Nephron progenitor cell (in vitro differentiated cells): ENCODE results near the gene TMEM220.

Experiments used
- DNase-seq: peaks from one replicate; pipeline ENCODE4 v3.0.0; 2021
- H3K27ac Mint-ChIP-seq: 2 replicates; pipeline ENCODE4 v1.8.0; 2021; ENCODE audit warnings: mild to moderate bottlenecking, moderate library complexity, mixed read lengths
- H3K27me3 Mint-ChIP-seq: 2 replicates; pipeline ENCODE4 v1.8.0; 2021; ENCODE audit warnings: mild to moderate bottlenecking, low read depth, mixed read lengths; ENCODE audit not compliant: poor library complexity
- H3K36me3 Mint-ChIP-seq: 2 replicates; pipeline ENCODE4 v1.8.0; 2021; ENCODE audit warnings: low read depth, mixed read lengths
- H3K4me1 Mint-ChIP-seq: 2 replicates; pipeline ENCODE4 v1.8.0; 2021; ENCODE audit warnings: mixed read lengths
- H3K4me3 Mint-ChIP-seq: 2 replicates; pipeline ENCODE4 v1.8.0; 2021; ENCODE audit warnings: mild to moderate bottlenecking, moderate library complexity, mixed read lengths
- H3K9me3 Mint-ChIP-seq: 2 replicates; pipeline ENCODE4 v1.8.0; 2021; ENCODE audit warnings: mild to moderate bottlenecking, moderate library complexity, mixed read lengths
- CTCF ChIP-seq: fragments of 200-600 bp; sonication (generic); IDR thresholded peaks from 2 replicates; pipeline ENCODE4 v1.5.0; 2021; ENCODE audit warnings: antibody characterized with exemption

TMEM220 gene

DNA sequence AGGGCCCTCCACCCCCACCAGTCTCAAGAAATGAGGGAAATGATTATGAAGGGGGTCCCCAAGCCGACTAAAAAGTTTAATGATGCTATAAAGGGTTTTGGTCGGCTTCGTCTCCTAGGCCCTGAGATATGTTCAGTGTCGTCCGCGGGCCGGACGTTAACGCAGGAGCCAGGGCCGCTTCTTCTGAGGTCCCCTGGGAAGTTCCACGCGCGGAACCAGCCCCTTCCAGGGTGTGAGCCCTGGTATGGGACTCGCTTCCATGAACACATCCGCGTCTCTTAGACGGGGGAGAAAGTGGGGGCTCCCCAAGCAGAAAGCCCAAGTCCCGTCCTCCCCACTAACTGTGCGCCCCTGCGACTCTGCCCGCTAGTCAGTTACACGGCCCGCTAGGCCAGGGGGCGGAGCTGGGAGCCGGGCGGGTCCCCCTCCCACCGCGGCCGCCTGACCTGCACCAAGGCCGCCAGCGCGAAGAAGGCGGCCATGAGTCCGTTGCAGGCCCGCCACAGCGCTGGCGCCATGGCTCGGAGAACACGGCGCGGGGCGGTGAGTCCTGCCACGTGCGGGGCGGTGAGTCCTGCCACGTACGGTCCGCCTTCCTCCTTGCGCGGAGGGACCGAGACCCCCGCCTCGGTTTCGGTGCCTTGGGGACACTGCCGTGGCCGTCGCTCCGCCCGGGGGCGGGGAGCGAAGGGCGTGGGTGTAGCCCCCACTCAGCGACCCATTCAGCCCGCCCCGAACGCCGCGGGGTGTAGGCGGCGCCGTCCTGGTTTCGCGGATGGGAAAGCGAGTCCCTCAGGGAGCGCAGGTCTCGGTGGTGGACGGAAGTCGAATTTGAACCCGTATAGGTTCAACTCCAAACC, at the start of gene TMEM220:
Gene TMEM220 (minus strand): TSS at position 690 of the 860 bp plus-strand sequence. CDS start 172 bp downstream, at position 518.
- H3K4me3 Mint-ChIP-seq: peak within 1 kb of the TSS; percentile 95
- H3K4me1 Mint-ChIP-seq: peaks cover 16% of the 10 kb centered on the region
- peak; percentile 82 for DNase-seq
- H3K27ac Mint-ChIP-seq: no peak within 1 kb of the TSS
- no peaks in the 10 kb centered on the region for H3K9me3 Mint-ChIP-seq
- H3K27me3 Mint-ChIP-seq: peaks cover 22% of the 10 kb centered on the region
- TF ChIP-seq CTCF: no peak
- H3K36me3 Mint-ChIP-seq: no peaks in the 10 kb centered on the region

- no peak overlapping the region for H3K4me3 Mint-ChIP-seq
- no peak for TF ChIP-seq CTCF
- DNase-seq: no peak
- peaks cover under 1% of the 10 kb centered on the region for H3K4me1 Mint-ChIP-seq
- H3K36me3 Mint-ChIP-seq: peaks cover 8% of the 10 kb centered on the region
- peaks cover 32% of the 10 kb centered on the region for H3K9me3 Mint-ChIP-seq
- no peak overlapping the region for H3K27ac Mint-ChIP-seq
- H3K27me3 Mint-ChIP-seq: peaks cover 3% of the 10 kb centered on the region
Observed at GRCh38 chr17:10779609-10780008, 49.8 kb upstream of the TMEM220 start.

DNA sequence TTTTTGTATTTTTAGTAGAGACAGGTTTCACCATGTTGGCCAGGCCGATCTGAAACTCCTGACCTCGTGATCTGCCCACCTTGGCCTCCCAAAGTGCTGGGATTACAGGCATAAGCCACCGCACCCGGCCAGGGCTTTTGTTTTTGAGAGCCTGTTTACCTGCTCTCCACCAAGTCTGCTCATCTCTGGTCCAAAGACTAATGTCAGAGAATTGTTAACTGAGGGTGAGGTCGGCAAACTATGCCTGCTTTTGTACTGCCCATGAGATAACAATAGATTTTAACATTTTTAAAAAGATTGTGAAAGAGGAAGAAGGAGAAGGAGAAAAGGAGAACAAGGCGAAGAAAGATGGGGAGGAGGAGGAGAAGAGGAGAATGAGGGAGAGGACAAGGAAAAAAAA, 48.1 kb upstream of the TMEM220 start:
- Mint-ChIP-seq H3K27me3 (peaks cover 11% of the 10 kb centered on the region), H3K27ac (peak overlapping the region; percentile 5), H3K9me3 (peaks cover 35% of the 10 kb centered on the region), H3K4me1 (peaks cover 18% of the 10 kb centered on the region), H3K4me3 (no peak overlapping the region), H3K36me3 (peaks cover 8% of the 10 kb centered on the region)
- no peak for TF ChIP-seq CTCF
- DNase-seq: no peak

GRCh38 chr17:10777131-10777807, 47.4 kb upstream of the TMEM220 start:
- peaks cover 24% of the 10 kb centered on the region for H3K4me1 Mint-ChIP-seq
- H3K4me3 Mint-ChIP-seq: no peak overlapping the region
- peaks cover 11% of the 10 kb centered on the region for H3K27me3 Mint-ChIP-seq
- peaks cover 8% of the 10 kb centered on the region for H3K36me3 Mint-ChIP-seq
- no peak overlapping the region for H3K27ac Mint-ChIP-seq
- H3K9me3 Mint-ChIP-seq: peaks cover 37% of the 10 kb centered on the region
- TF ChIP-seq CTCF: no peak
- DNase-seq: no peak

DNA sequence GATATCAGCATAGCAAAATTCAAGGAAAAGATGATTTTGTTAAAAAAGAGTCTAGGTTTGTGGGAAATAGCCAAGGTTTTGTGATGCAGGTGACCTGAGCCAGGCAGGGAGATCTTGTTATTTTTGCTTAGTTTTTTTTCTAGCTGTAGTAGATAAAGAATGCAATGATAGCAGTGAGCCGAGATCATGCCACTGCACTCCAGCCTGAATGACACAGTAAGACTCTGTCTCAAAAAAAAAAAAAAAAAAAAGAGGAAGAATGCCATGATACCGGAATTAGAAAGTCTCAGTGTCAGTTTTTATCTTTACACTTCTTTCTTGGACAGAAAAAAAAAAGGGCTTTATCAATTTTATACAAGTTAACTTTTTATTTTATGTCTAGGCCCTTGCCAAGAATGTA, 46.6 kb upstream of the TMEM220 start:
- Mint-ChIP-seq H3K4me1 (peaks cover 29% of the 10 kb centered on the region), H3K27me3 (peaks cover 13% of the 10 kb centered on the region), H3K27ac (no peak overlapping the region), H3K4me3 (no peak overlapping the region), H3K36me3 (peaks cover 13% of the 10 kb centered on the region), H3K9me3 (peaks cover 43% of the 10 kb centered on the region)
- no peak for DNase-seq
- TF ChIP-seq CTCF: no peak
